GM12865 (cell line): Measurements from ENCODE around the gene JAG2.

Source experiments
- DNase-seq: peaks from one replicate; pipeline ENCODE4 v3.0.0; 2010; ENCODE audit warnings: low read depth
- H3K4me3 ChIP-seq: 2 replicates; pipeline ENCODE4 v1.5.1; 2011; ENCODE audit warnings: mild to moderate bottlenecking, low read depth, low read length, control low read depth
- TF ChIP-seq, protein P1 (sequence below): IDR thresholded peaks from 2 replicates; pipeline ENCODE4 v1.5.1; 2011; ENCODE audit warnings: low read length, control low read depth, low read depth, inconsistent platforms; ENCODE audit not compliant: insufficient read depth; ENCODE audit errors: missing control alignments

The JAG2 gene

DNA sequence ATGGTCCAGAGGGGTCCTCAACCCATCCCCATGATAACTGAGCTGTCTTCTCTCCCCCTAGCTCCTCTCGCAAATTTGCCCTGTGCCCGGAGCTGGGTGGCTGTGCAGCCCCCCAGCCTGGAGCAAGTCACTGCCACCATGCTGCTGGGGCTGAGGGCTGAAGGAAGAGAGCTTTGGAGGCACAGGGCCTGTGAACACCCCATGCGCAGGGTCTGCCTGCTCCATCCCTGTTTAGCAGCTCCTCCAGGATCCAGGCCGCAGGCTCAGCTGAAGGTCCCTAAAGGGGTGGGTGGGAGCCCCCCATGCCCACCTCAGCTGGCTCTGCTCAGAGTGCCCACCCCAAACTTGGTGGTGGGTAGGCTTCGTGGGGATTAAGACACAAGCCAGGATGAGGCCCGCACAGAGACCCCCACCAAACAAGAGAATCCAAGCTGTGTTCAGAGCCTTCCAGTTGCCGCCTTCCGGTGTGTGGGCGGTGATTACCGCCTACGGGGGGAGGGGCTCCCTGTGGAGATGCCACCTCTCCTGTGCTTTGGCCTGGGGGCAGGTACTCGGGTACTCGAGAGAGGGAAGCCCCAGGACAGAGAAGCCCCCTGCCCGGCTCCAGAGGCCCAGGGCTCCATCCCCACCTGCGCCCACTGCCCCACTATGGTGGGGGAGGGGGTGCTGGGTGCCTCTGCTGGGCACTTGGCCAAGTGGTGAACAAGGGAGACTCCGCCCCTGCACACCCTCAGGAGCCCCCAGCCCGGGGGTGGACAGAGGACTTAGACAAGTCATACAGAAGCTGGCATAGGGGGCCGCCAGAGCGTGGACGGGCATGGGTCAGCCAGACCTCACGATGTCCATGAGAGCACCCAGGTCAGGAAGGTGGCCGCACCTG, 1.4 kb upstream of the JAG2 start:
- H3K4me3 ChIP-seq, result no peak overlapping the region
- TF ChIP-seq, protein P1, sequence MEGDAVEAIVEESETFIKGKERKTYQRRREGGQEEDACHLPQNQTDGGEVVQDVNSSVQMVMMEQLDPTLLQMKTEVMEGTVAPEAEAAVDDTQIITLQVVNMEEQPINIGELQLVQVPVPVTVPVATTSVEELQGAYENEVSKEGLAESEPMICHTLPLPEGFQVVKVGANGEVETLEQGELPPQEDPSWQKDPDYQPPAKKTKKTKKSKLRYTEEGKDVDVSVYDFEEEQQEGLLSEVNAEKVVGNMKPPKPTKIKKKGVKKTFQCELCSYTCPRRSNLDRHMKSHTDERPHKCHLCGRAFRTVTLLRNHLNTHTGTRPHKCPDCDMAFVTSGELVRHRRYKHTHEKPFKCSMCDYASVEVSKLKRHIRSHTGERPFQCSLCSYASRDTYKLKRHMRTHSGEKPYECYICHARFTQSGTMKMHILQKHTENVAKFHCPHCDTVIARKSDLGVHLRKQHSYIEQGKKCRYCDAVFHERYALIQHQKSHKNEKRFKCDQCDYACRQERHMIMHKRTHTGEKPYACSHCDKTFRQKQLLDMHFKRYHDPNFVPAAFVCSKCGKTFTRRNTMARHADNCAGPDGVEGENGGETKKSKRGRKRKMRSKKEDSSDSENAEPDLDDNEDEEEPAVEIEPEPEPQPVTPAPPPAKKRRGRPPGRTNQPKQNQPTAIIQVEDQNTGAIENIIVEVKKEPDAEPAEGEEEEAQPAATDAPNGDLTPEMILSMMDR, result no peak
- DNase-seq, result no peak

DNA sequence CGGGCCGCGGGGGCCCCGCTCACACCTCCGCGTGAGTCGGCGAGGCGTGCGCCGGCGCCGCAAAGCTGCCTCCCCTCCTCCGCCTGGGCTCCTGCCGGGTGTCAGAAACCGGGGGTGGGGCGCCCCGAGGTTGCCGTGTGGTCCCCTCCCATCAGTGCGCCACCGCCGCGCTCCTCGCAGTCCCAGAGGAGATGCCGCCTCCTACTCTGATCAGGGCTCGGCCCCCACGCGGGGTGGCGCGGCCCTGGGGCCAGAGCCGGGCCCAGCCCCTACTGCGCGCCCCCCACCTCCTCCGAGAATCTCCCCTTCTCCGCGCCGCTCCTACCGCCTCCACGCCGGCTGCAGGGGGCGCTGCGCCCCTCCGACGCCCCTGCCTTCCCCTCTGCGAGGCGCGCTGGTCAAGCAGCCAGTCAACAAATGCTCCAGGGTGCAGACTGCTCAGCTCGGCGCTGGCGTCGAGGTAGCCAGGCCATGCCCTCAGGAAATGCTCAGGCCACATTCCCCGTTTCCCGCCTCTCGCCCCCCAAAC, 467 bp upstream of the JAG2 start:
- TF ChIP-seq, protein P1, result peak; percentile 44
- DNase-seq, result peak; percentile 14
- H3K4me3 ChIP-seq, result no peak overlapping the region

DNA sequence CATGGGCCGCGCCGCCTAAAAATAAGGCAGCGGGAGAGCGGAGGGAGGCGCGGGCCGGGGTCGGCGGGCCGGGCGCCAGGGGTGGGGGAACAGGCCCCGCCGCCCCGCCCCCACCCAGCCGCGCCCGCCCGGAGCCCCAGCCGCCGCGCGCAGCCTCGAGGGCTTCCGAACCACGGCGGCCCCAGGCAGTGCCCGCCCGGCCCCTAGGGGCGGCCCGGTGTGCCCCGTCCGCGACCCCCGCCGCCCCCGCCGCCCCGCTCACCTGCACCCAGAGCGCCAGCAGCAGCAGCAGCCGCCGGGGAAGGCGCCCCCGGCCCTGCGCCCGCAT, 519 bp downstream of the JAG2 start:
- H3K4me3 ChIP-seq, result no peak overlapping the region
- DNase-seq, result no peak
- TF ChIP-seq, protein P1, result no peak

DNA sequence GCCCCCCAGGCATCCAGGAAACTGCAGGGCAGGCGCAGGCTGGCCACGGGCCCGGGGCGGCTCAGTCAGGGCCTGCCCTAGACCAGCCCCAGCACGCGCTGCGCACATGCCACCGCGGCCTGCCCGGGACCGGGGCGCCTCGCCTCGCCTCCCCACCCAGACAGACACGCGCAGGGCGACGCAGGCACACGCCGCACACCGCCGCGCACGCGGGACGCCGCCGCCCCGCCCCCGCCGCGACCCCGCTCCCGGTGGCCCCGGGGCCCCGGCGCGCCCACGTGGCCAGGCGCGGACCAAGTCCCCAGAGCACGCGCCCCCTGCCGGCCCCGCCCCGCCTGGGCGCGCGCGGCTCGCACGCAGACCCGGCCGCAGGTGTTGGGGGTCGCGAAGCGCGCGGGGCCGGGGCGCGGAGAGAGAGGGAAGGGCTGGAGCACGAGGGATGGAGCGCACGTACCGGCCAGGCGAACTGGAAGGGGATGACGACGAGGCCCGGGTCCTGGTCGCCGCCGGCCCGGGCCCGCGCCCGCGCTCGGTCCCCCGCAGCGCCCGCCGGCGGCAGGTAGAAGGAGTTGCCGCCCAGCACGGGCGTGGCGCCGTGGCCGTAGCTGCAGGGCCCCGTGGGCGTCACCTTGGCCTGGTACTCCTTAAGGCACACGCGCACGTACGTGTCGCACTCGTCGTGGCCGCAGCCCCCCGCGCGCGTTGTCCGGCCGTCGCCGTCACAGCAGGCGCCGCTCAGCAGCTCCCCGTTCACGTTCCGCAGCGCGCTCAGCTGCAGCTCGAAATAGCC, 1.1 kb downstream of the JAG2 start:
- H3K4me3 ChIP-seq, result no peak overlapping the region
- DNase-seq, result peak; percentile 16
- TF ChIP-seq, protein P1, result peak; percentile 12

DNA sequence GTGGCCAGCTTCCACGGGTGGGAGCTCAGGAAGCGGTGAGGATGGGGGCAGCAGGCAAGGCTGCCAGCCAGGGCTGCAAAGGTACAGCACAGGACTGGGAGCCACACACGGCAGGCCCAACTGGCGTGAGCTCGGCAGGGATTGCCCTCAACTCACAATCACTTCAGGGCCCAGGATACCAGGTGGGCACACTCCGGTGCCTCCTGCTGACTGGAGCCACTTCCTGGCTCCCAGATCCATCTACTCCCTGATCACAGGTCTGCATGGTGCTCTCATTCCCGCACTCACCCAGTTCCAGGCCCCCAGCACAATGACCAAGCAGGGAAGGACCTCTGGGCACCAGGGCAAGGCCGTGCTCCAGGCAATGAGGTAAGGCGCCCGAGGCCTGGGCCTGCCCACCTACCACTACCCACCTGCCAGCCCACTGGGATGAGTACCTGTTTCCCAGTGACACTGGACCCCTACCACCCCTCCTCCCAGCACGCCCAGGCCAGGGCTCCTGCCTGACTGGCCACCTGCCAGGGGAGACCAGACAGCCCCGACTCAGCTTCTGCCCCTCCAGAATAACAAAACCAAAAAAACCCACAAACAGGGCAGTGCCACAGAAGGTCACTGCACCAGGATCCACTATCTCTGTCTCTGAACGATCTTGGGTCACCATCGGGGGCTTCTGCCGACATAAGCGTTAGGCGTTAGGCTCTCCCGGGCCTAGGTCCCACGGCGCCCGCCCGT, 1.8 kb downstream of the JAG2 start:
- no peak overlapping the region for H3K4me3 ChIP-seq
- no peak for DNase-seq
- TF ChIP-seq, protein P1, result no peak

DNA sequence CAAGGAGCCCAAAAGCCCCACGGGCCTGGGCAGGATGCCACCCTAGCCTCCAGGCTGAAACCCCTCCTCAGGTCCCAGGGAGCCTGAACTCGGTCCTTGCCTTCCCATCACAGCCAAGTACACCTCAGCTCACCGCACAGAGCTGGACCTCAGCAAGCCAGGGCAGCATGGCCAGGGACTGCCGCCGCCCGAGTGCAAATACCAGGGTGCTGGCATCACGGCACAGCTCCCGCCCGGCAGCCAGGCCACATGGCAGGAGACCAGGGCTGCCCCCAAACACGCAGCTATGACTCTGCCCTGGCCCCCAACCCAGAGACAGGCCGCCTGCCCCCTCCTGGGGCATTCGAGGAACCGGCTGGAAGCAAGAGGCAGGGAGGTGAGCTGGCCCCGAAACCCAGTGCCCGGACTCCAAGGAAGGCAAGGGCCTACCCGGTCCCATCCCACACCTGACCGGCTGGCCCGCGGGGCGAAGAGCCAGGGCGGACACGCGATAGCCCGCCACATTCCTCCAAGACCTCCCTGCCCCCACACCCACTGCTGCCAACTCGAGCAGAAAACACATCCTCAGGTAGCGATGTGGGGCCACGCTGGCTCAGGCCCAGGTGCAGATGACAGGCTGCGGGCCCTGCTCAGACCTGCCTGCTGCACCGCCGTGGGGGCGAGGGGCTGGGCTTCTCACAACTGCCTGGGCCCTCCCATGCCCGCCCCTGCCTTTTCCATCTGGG, 2.7 kb downstream of the JAG2 start:
- H3K4me3 ChIP-seq, result no peak overlapping the region
- no peak for DNase-seq
- TF ChIP-seq, protein P1, result no peak
